NCI-H2196 (cell line): ENCODE results near the gene BTBD8.
"Not testable (repeated sequence)": the region's sequence is repeated elsewhere in the genome, so short reads cannot be mapped to it uniquely, and the experiment has no call there.

Experiments
- DNase-seq: peaks from one replicate; lab custom pipeline; 2025; ENCODE audit not compliant: unreplicated experiment; lab: John Stamatoyannopoulos, UW

BTBD8 gene

GRCh38 chr1:92080128-92080985, at the start of gene BTBD8:
Gene BTBD8, plus strand, starts transcription at chr1:92080345. Its CDS starts 227 bp downstream, at chr1:92080572.
- DNase-seq = peak; percentile 88

- no peak for DNase-seq
These were observed 49.5 kb upstream of the BTBD8 start for GRCh38 chr1:92030656-92031107.

GRCh38 chr1:92031281-92032110, 48.6 kb upstream of the BTBD8 start:
- no peak for DNase-seq

- no peak for DNase-seq
These were observed 42.7 kb upstream of the BTBD8 start for GRCh38 chr1:92037400-92037799.

- DNase-seq = no peak
These were observed 41.3 kb upstream of the BTBD8 start for GRCh38 chr1:92038695-92039346.

- DNase-seq = no peak
These were observed 39.2 kb upstream of the BTBD8 start for GRCh38 chr1:92040971-92041370.

- peak; percentile 22 for DNase-seq
These were observed 36.5 kb upstream of the BTBD8 start for GRCh38 chr1:92043621-92044020.

- no peak for DNase-seq
These were observed 34.2 kb upstream of the BTBD8 start for GRCh38 chr1:92045766-92046495.

GRCh38 chr1:92051948-92052347, 28.2 kb upstream of the BTBD8 start:
- DNase-seq = no peak

GRCh38 chr1:92065042-92065441, 15.1 kb upstream of the BTBD8 start:
- no peak for DNase-seq

- DNase-seq = no peak
These were observed 13.8 kb upstream of the BTBD8 start for GRCh38 chr1:92066321-92066720.

GRCh38 chr1:92070892-92071291, 9.3 kb upstream of the BTBD8 start:
- no peak for DNase-seq

- DNase-seq = not testable (repeated sequence)
These were observed 5.7 kb upstream of the BTBD8 start for GRCh38 chr1:92074446-92074845.

- DNase-seq = no peak
These were observed 4.8 kb upstream of the BTBD8 start, which contains the start of gene SETSIP for GRCh38 chr1:92075311-92075710. Gene SETSIP, minus strand, starts transcription at chr1:92075411. Its CDS starts 0 bp downstream, at chr1:92075411.

- DNase-seq = no peak
These were observed 3.8 kb upstream of the BTBD8 start for GRCh38 chr1:92076363-92076762.

- DNase-seq = not testable (repeated sequence)
These were observed 2.1 kb upstream of the BTBD8 start for GRCh38 chr1:92078077-92078476.

GRCh38 chr1:92079441-92079840, 704 bp upstream of the BTBD8 start:
- DNase-seq = no peak

- no peak for DNase-seq
These were observed 886 bp downstream of the BTBD8 start for GRCh38 chr1:92081031-92081430.

- no peak for DNase-seq
These were observed 4.5 kb downstream of the BTBD8 start for GRCh38 chr1:92084651-92085050.

GRCh38 chr1:92085727-92086126, 5.6 kb downstream of the BTBD8 start:
- DNase-seq = no peak

- DNase-seq = no peak
These were observed 7.4 kb downstream of the BTBD8 start for GRCh38 chr1:92087542-92087941.
